DMS114 treated with DMSO at 0.1 percent for 48 hours (cell line): ENCODE results near the gene RALA.
A peak's percentile ranks its signal among the peaks of the same experiment; 100 is the strongest.

ENCODE experiments used
- DNase-seq: peaks from one replicate; lab custom pipeline; 2025; ENCODE audit not compliant: unreplicated experiment; lab: John Stamatoyannopoulos, UW

RALA gene

GRCh38 chr7:39623047-39623731, at the start of gene RALA:
TSS of gene RALA (plus strand) at chr7:39623572. CDS start at chr7:39686668, 63,096 bp downstream.
- peak; percentile 83 for DNase-seq

- DNase-seq, result no peak
These were observed 48.6 kb upstream of the RALA start for GRCh38 chr7:39574673-39575349.

GRCh38 chr7:39577229-39577874, 46.0 kb upstream of the RALA start:
- no peak for DNase-seq

GRCh38 chr7:39580149-39580874, 43.1 kb upstream of the RALA start:
- DNase-seq, result peak; percentile 85

- no peak for DNase-seq
These were observed 40.8 kb upstream of the RALA start for GRCh38 chr7:39582536-39582935.

- DNase-seq, result no peak
These were observed 39.8 kb upstream of the RALA start for GRCh38 chr7:39583539-39583938.

- DNase-seq, result no peak
These were observed 36.0 kb upstream of the RALA start for GRCh38 chr7:39587393-39587792.

- DNase-seq, result no peak
These were observed 35.0 kb upstream of the RALA start for GRCh38 chr7:39588416-39588815.

GRCh38 chr7:39589323-39590111, 33.9 kb upstream of the RALA start:
- DNase-seq, result no peak

- no peak for DNase-seq
These were observed 30.8 kb upstream of the RALA start for GRCh38 chr7:39592586-39592985.

- DNase-seq, result no peak
These were observed 28.3 kb upstream of the RALA start for GRCh38 chr7:39594988-39595620.

GRCh38 chr7:39602351-39602750, 21.0 kb upstream of the RALA start:
- no peak for DNase-seq

GRCh38 chr7:39603924-39604323, 19.4 kb upstream of the RALA start:
- no peak for DNase-seq

- DNase-seq, result no peak
These were observed 18.3 kb upstream of the RALA start for GRCh38 chr7:39605087-39605486.

- no peak for DNase-seq
These were observed 17.0 kb upstream of the RALA start for GRCh38 chr7:39606352-39606751.

GRCh38 chr7:39606941-39607340, 16.4 kb upstream of the RALA start:
- DNase-seq, result no peak

- DNase-seq, result no peak
These were observed 15.5 kb upstream of the RALA start for GRCh38 chr7:39607865-39608264.

GRCh38 chr7:39608278-39608677, 15.1 kb upstream of the RALA start:
- no peak for DNase-seq

GRCh38 chr7:39609113-39609934, 14.0 kb upstream of the RALA start:
- no peak for DNase-seq

- peak; percentile 15 for DNase-seq
These were observed 13.5 kb upstream of the RALA start for GRCh38 chr7:39609935-39610263.
